BLaER1 (cell line): ENCODE results near the gene SPINDOC.

Source experiments
- H3K27ac ChIP-seq: shearing (Covaris generic); formaldehyde crosslinking; 2 replicates; pipeline ENCODE4 v1.8.1; 2022
- H3K27me3 ChIP-seq: shearing (Covaris generic); formaldehyde crosslinking; 2 replicates; pipeline ENCODE4 v1.8.1; 2022
- H3K36me3 ChIP-seq: shearing (Covaris generic); formaldehyde crosslinking; 2 replicates; pipeline ENCODE4 v1.8.1; 2022
- H3K4me1 ChIP-seq: shearing (Covaris generic); formaldehyde crosslinking; 2 replicates; pipeline ENCODE4 v1.8.1; 2022
- H3K4me2 ChIP-seq: shearing (Covaris generic); formaldehyde crosslinking; 2 replicates; pipeline ENCODE4 v1.8.1; 2022
- H3K4me3 ChIP-seq: shearing (Covaris generic); formaldehyde crosslinking; 2 replicates; pipeline ENCODE4 v1.8.1; 2022
- H3K9ac ChIP-seq: shearing (Covaris generic); formaldehyde crosslinking; 2 replicates; pipeline ENCODE4 v1.8.1; 2022
- H3K9me3 ChIP-seq: shearing (Covaris generic); formaldehyde crosslinking; 2 replicates; pipeline ENCODE4 v1.8.1; 2022
- H4K20me1 ChIP-seq: shearing (Covaris generic); formaldehyde crosslinking; 2 replicates; pipeline ENCODE4 v1.8.1; 2022
- Cebpa-rat ChIP-seq: shearing (Covaris generic); IDR thresholded peaks from 2 replicates; pipeline ENCODE4 v1.8.1; 2022

SPINDOC gene

GRCh38 chr11:63868399-63869064 is 55.3 kb downstream of the SPINDOC start:
- peak overlapping the region; percentile 75 for H3K4me2 ChIP-seq
- H3K4me1 ChIP-seq: peaks cover 89% of the 10 kb centered on the region
- peak overlapping the region; percentile 57; the same call in 1 of the 2 replicates for H3K9ac ChIP-seq
- peaks cover 24% of the 10 kb centered on the region for H3K36me3 ChIP-seq
- H3K27me3 ChIP-seq: no peaks in the 10 kb centered on the region
- no peak overlapping the region for H3K4me3 ChIP-seq
- H3K27ac ChIP-seq: peak overlapping the region; percentile 56; the same call in 1 of the 2 replicates
- no peaks in the 10 kb centered on the region for H3K9me3 ChIP-seq
- no peak for TF ChIP-seq Cebpa-rat
- H4K20me1 ChIP-seq: peaks cover 92% of the 10 kb centered on the region

DNA sequence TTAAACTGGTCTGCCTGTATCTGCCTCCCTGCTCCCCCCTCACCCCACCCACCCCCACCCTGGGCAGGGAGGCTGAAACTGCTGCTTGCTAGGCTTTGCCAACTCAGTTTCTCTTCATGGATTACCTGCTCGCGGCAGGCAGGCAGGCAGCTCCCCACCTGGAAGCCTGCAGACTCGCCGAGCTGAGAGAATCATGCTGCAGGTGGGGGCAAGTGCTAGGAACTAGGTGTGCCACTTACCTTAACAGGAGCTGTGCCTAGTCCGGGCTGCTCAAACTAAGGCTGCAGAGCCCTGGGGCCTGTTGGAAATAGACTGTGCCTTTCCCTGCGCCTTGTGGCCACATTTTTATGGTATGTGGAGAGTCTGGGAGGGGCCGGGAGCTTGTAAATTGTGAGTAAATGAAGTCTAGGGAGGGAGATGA is 55.9 kb downstream of the SPINDOC start:
- peak overlapping the region; percentile 75 for H3K4me2 ChIP-seq
- H3K9me3 ChIP-seq: no peaks in the 10 kb centered on the region
- peaks cover 95% of the 10 kb centered on the region for H3K4me1 ChIP-seq
- peaks cover 27% of the 10 kb centered on the region for H3K36me3 ChIP-seq
- no peak overlapping the region for H3K4me3 ChIP-seq
- no peaks in the 10 kb centered on the region for H3K27me3 ChIP-seq
- no peak for TF ChIP-seq Cebpa-rat
- H3K27ac ChIP-seq: peak overlapping the region; percentile 59
- peaks cover 99% of the 10 kb centered on the region for H4K20me1 ChIP-seq
- H3K9ac ChIP-seq: peak overlapping the region; percentile 15; the same call in 1 of the 2 replicates

DNA sequence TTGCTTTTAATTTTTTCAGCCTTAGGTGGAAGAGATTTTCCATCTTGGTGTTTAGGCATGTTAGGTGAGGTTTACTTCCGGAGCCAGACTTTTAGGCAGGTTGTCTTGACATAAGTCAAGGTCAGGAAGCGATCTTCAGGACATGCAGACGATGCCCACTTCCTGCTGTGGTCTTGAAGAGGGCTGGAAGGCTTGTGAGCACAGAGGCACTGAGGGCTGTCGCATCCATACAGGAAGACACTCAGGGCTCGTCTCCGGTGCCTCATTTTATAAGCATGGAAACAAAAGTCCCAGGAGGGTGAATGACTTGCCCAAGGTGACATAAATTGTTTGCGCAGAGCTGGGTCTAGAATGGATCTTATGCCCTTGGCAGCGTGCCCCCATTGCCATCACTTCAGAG is 56.4 kb downstream of the SPINDOC start:
- Histone ChIP-seq H3K27ac (peak overlapping the region; percentile 59), H3K36me3 (peaks cover 27% of the 10 kb centered on the region), H3K4me2 (peak overlapping the region; percentile 75), H3K27me3 (no peaks in the 10 kb centered on the region), H4K20me1 (peaks cover 99% of the 10 kb centered on the region), H3K9ac (peak overlapping the region; percentile 15; the same call in 1 of the 2 replicates), H3K4me3 (no peak overlapping the region; the same call in 1 of the 2 replicates), H3K9me3 (no peaks in the 10 kb centered on the region), H3K4me1 (peaks cover 100% of the 10 kb centered on the region)
- TF ChIP-seq Cebpa-rat: no peak

DNA sequence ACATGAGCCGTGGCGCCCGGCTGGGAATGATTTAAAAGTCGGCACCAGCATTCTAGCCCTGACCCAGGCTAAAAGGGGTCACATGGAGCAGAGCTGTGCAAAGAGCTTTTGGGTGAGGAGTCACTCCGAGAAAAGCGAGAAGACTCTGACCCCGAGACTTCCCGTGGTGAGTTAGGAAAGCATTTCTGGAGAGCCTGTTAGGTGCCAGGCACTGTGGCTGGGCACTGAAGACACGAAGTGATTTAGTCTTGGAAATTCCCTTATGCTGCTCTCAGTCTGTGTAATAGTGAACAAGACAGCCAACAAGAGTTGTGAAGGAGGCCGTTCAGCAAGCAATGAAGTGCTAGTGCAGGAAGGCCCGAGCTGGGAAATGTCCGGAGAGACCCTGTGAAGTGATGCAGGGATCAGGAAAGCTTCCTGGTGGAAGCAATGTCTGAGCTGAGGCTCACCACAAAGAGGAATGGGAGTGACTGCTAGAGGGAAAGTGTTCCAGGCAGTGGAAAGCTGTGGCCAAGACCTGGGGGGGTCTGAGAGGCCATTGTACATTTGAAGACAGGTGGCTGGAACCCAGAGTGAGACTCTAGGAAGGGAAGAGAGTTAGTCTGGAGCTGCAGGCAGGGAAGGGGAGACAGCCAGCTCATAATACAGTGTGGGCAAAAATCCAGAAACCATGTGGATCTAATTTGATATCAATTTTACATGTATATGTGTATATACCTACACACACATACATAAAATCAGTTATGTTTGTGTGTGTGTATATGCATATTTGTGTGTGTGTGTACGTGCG is 57.3 kb downstream of the SPINDOC start:
- peak overlapping the region; percentile 59 for H3K27ac ChIP-seq
- peaks cover 99% of the 10 kb centered on the region for H4K20me1 ChIP-seq
- H3K4me3 ChIP-seq: no peak overlapping the region
- peaks cover 26% of the 10 kb centered on the region for H3K36me3 ChIP-seq
- H3K4me2 ChIP-seq: peak overlapping the region; percentile 75
- peak overlapping the region; percentile 15; the same call in 1 of the 2 replicates for H3K9ac ChIP-seq
- H3K9me3 ChIP-seq: no peaks in the 10 kb centered on the region
- no peaks in the 10 kb centered on the region for H3K27me3 ChIP-seq
- H3K4me1 ChIP-seq: peaks cover 95% of the 10 kb centered on the region
- no peak for TF ChIP-seq Cebpa-rat

DNA sequence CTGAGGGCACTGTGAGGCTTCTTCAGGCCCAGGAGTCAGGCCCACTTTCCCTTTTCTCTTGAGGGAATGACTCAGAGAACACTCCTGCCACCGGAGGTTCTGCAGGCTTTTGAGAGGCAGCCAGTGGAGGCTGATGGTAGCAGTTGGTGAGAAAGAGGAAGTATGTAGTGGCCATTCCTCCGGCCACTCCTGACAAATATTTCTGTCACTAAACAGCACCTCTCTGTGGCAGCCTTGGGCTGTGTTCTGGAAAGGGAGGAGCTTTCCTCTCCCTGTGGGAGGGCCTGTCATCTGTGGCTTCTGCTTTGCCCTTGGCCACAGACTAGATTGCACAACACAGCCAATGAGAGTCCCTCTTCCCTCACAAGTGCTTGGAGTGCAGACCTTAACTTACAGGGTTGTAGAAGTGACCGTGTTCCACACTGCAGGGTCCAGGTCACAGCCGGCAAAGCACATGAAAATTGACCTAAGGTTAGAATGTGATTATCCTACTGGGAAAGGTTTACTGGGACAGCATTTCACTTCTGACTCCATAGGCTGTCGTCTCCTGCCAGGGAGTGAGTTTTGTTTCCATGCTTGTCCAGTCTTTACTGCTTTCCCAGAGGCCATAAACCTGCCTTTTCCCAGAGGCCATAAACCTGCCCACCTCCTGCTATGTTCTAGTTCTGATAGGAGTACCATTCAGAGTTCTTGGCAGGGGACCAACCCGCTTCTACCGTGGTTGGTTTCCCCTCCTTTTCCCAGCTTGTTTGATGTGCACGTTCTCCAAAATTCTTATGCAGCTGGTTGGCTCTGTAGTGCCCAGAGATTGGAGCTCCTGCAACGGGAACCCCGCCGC is 58.9 kb downstream of the SPINDOC start:
- H3K27me3 ChIP-seq: no peaks in the 10 kb centered on the region
- H3K36me3 ChIP-seq: peaks cover 39% of the 10 kb centered on the region
- H3K4me2 ChIP-seq: peak overlapping the region; percentile 65
- peaks cover 99% of the 10 kb centered on the region for H4K20me1 ChIP-seq
- H3K9me3 ChIP-seq: no peaks in the 10 kb centered on the region
- H3K9ac ChIP-seq: no peak overlapping the region; the same call in 1 of the 2 replicates
- no peak overlapping the region for H3K4me3 ChIP-seq
- peak; percentile 99 for TF ChIP-seq Cebpa-rat
- no peak overlapping the region for H3K27ac ChIP-seq
- peaks cover 79% of the 10 kb centered on the region for H3K4me1 ChIP-seq

GRCh38 chr11:63872800-63873197 is 59.5 kb downstream of the SPINDOC start:
- Histone ChIP-seq H3K4me1 (peaks cover 73% of the 10 kb centered on the region), H3K36me3 (peaks cover 41% of the 10 kb centered on the region), H3K4me2 (peak overlapping the region; percentile 65), H3K9ac (no peak overlapping the region), H3K4me3 (no peak overlapping the region), H3K9me3 (no peaks in the 10 kb centered on the region), H4K20me1 (peaks cover 99% of the 10 kb centered on the region), H3K27ac (no peak overlapping the region), H3K27me3 (no peaks in the 10 kb centered on the region)
- no peak for TF ChIP-seq Cebpa-rat

DNA sequence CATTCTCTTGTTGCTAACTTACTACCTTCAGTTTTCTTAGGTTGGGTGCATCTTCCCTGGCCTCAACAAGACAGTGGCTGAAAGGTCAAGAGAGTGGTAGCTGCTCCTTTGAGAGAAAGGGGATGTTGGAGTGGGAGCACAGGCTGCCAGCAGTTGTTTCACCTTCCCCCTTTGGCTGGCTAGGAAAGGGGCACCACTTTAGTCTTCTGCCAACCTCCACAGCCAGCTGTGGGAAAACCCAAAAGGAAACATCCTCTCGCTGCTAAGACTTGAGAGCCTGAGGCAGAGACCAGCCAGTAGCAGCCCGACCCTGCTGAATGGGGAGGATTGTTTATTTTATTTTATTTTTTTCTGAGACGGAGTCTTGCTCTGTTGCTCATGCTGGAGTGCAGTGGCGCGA is 60.1 kb downstream of the SPINDOC start:
- peaks cover 67% of the 10 kb centered on the region for H3K4me1 ChIP-seq
- no peak overlapping the region for H3K9ac ChIP-seq
- H3K9me3 ChIP-seq: no peaks in the 10 kb centered on the region
- peak overlapping the region; percentile 31 for H3K4me2 ChIP-seq
- H3K36me3 ChIP-seq: peaks cover 45% of the 10 kb centered on the region
- peaks cover 99% of the 10 kb centered on the region for H4K20me1 ChIP-seq
- H3K27ac ChIP-seq: no peak overlapping the region
- no peaks in the 10 kb centered on the region for H3K27me3 ChIP-seq
- no peak for TF ChIP-seq Cebpa-rat
- no peak overlapping the region for H3K4me3 ChIP-seq

DNA sequence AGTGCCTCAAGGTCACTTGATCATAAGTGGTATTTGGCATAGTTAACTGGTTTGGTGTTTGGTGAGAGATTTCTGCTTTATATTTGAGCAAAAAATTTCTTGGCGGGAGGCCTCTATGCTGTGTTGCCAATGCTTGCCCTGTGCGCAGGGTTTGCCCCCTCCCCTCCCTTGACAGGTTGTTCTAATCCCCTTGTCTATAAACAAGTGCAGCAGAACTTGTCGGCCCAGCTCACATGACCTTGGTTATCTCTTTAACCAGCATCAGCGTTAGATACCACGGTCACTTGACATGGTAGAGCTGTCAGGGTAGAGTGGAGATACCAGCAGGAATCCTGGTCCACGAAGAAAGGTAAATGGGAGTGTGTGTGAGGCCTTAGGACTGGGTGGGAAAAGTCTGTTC is 61.3 kb downstream of the SPINDOC start:
- H3K4me1 ChIP-seq: peaks cover 58% of the 10 kb centered on the region
- H3K4me3 ChIP-seq: no peak overlapping the region
- H3K9ac ChIP-seq: no peak overlapping the region
- no peaks in the 10 kb centered on the region for H3K27me3 ChIP-seq
- no peak overlapping the region for H3K4me2 ChIP-seq
- H4K20me1 ChIP-seq: peaks cover 99% of the 10 kb centered on the region
- H3K36me3 ChIP-seq: peaks cover 57% of the 10 kb centered on the region
- H3K27ac ChIP-seq: no peak overlapping the region
- H3K9me3 ChIP-seq: no peaks in the 10 kb centered on the region
- no peak for TF ChIP-seq Cebpa-rat

DNA sequence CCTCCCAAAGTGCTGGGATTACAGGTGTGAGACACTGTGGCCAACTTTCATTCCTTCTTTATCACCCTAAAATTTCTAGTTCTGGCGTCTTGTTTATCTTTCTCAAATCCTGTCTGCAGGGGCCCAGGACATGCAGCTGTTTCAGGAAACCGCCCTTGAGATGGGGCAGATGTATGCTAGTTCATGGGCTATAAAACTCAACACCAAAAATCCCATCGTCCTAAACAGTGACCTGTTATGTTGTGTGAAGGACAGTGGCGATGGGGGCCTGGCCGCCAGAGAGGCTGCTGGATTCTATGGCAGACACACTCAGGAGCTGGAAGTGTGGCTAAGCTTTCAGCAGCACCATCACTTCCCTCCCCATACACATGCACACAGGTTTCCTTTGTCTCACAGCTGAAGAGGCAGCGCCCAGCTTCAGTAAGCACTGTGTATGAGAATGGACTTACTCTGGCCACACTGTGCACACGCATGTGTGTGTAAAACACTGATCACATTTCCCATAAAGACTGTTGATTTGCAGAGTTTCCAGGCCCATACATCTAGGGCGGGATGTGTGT is 62.3 kb downstream of the SPINDOC start:
- peaks cover 99% of the 10 kb centered on the region for H4K20me1 ChIP-seq
- no peak overlapping the region for H3K4me2 ChIP-seq
- no peak overlapping the region for H3K4me3 ChIP-seq
- H3K4me1 ChIP-seq: peaks cover 53% of the 10 kb centered on the region
- H3K36me3 ChIP-seq: peaks cover 64% of the 10 kb centered on the region
- H3K27ac ChIP-seq: no peak overlapping the region
- H3K9me3 ChIP-seq: no peaks in the 10 kb centered on the region
- no peak for TF ChIP-seq Cebpa-rat
- H3K9ac ChIP-seq: no peak overlapping the region
- H3K27me3 ChIP-seq: no peaks in the 10 kb centered on the region
